H1 (cell line): ENCODE measurements around the gene NAGLU. TPM values are rescaled to one million over a fixed set of nuclear protein-coding genes. Genes with fewer than 3 reads are reported as not detected.

ENCODE experiments used
- CTCF ChIA-PET: fragments of 300-600 bp; sonication (Branson Sonifier 250); formaldehyde crosslinking; loops from one replicate; lab custom pipeline; 2021; ENCODE audit not compliant: partially characterized antibody; lab: Charles Lee
- POLR2A ChIA-PET: fragments of 300-600 bp; sonication (Branson Sonifier 250); formaldehyde crosslinking; loops from one replicate; lab custom pipeline; 2021; ENCODE audit warnings: inconsistent platforms; ENCODE audit not compliant: partially characterized antibody; lab: Charles Lee
- DNase-seq, 2 experiments: peaks; one replicate each; pipeline versions ENCODE4 v3.0.0 to v3.0.0-alpha.2; 2010 to 2022; ENCODE audit warnings: low spot score in 2 of 2, low read depth in 1 of 2, mixed read lengths in 1 of 2
- FAIRE-seq: peaks from 2 replicates; lab custom pipeline; 2011; peaks lifted over from hg19 to GRCh38; lab: Jason Lieb, UNC
- H2AFZ ChIP-seq: 2 replicates; pipeline ENCODE4 v1.8.1; 2012; ENCODE audit warnings: low read length, inconsistent platforms
- H2AK5ac ChIP-seq: 2 replicates; pipeline ENCODE4 v1.6.1; 2013; ENCODE audit warnings: low read depth, low read length
- H2BK120ac ChIP-seq: replicated peaks from 2 replicates; pipeline ENCODE3; 2013; ENCODE audit warnings: low read depth, low read length, inconsistent platforms
- H2BK12ac ChIP-seq: 2 replicates; pipeline ENCODE4 v1.6.1; 2013; ENCODE audit warnings: low read depth, low read length
- H2BK15ac ChIP-seq: 2 replicates; pipeline ENCODE4 v1.6.1; 2013; ENCODE audit warnings: low read length
- H2BK20ac ChIP-seq: 2 replicates; pipeline ENCODE4 v1.6.1; 2013; ENCODE audit warnings: low read length
- H2BK5ac ChIP-seq: 2 replicates; pipeline ENCODE4 v1.6.1; 2013; ENCODE audit warnings: low read depth, low read length
- H3K14ac ChIP-seq: 2 replicates; pipeline ENCODE4 v1.6.1; 2013; ENCODE audit warnings: inconsistent platforms; ENCODE audit not compliant: insufficient read length
- H3K18ac ChIP-seq: 2 replicates; pipeline ENCODE4 v1.6.1; 2013; ENCODE audit warnings: low read length; ENCODE audit errors: extremely low read depth
- H3K23ac ChIP-seq: 2 replicates; pipeline ENCODE4 v1.6.1; 2013; ENCODE audit warnings: inconsistent platforms; ENCODE audit not compliant: insufficient read length
- H3K23me2 ChIP-seq: 2 replicates; pipeline ENCODE4 v1.6.1; 2013; ENCODE audit warnings: low read depth, low read length
- H3K27ac ChIP-seq: 2 replicates; pipeline ENCODE4 v1.6.1; 2011; ENCODE audit warnings: low read depth, low read length, inconsistent platforms
- H3K27me3 ChIP-seq, 4 experiments: replicated peaks in 1 of 4; 1 replicate in 1 of 4; 2 replicates in 3 of 4; pipeline versions ENCODE4 v1.6.1 to v1.8.1; 2011 to 2013; ENCODE audit warnings: low read length in 3 of 4, mild to moderate bottlenecking in 3 of 4, inconsistent platforms in 2 of 4, mixed read lengths in 2 of 4, moderate library complexity in 1 of 4; ENCODE audit not compliant: control insufficient read depth in 3 of 4, insufficient read depth in 3 of 4; ENCODE audit errors: extremely low read depth in 1 of 4
- H3K36me3 ChIP-seq, 4 experiments: 2 replicates each; pipeline versions ENCODE4 v1.6.1 to v1.8.1; 2011 to 2013; ENCODE audit warnings: mild to moderate bottlenecking in 4 of 4, low read length in 3 of 4, moderate library complexity in 2 of 4, control low read depth in 1 of 4, inconsistent platforms in 1 of 4; ENCODE audit not compliant: insufficient read depth in 4 of 4, control insufficient read depth in 2 of 4
- H3K4ac ChIP-seq: replicated peaks from 2 replicates; pipeline ENCODE3; 2013; ENCODE audit warnings: low read length, low read depth, mixed read lengths, inconsistent platforms; ENCODE audit not compliant: insufficient read length
- H3K4me1 ChIP-seq, 4 experiments: replicated peaks in 1 of 4; 1 replicate in 1 of 4; 2 replicates in 3 of 4; pipeline versions ENCODE4 v1.6.1 to v1.8.1; 2011 to 2013; ENCODE audit warnings: low read length in 3 of 4, inconsistent platforms in 2 of 4, mixed read lengths in 1 of 4; ENCODE audit not compliant: insufficient read depth in 4 of 4, control insufficient read depth in 3 of 4
- H3K4me2 ChIP-seq, 2 experiments: 2 replicates each; pipeline versions ENCODE4 v1.6.1 to v1.8.1; 2011 to 2013; ENCODE audit warnings: low read depth in 2 of 2, low read length in 2 of 2, control low read depth in 1 of 2, inconsistent platforms in 1 of 2, mild to moderate bottlenecking in 1 of 2; ENCODE audit not compliant: insufficient read depth in 1 of 2
- H3K4me3 ChIP-seq, 4 experiments: fragments of 200-600, 300-600 bp in 1 of 4; sonication (generic), shearing (Covaris generic), sonication (Bioruptor Twin) in 1 of 4; 2 replicates each; pipeline versions ENCODE4 v1.5.1 to v1.8.1; 2011 to 2016; ENCODE audit warnings: low read length in 4 of 4, low read depth in 3 of 4, control low read depth in 2 of 4, inconsistent platforms in 2 of 4, mild to moderate bottlenecking in 2 of 4, mixed read lengths in 1 of 4, moderate library complexity in 1 of 4; ENCODE audit not compliant: insufficient read depth in 2 of 4; ENCODE audit errors: extremely low read depth in 1 of 4
- H3K56ac ChIP-seq: replicated peaks from 2 replicates; pipeline ENCODE3; 2013; ENCODE audit warnings: low read depth, mild to moderate bottlenecking, mixed read lengths, low read length, inconsistent platforms; ENCODE audit not compliant: insufficient read length
- H3K79me1 ChIP-seq: 2 replicates; pipeline ENCODE4 v1.6.1; 2013; ENCODE audit warnings: low read depth, low read length, control low read depth
- H3K79me2 ChIP-seq, 2 experiments: 2 replicates each; pipeline versions ENCODE4 v1.6.1 to v1.8.1; 2012 to 2013; ENCODE audit warnings: low read length in 2 of 2, mild to moderate bottlenecking in 2 of 2, inconsistent platforms in 1 of 2; ENCODE audit not compliant: insufficient read depth in 2 of 2, control insufficient read depth in 1 of 2
- H3K9ac ChIP-seq, 4 experiments: replicated peaks in 1 of 4; 1 replicate in 1 of 4; 2 replicates in 3 of 4; pipeline versions ENCODE4 v1.6.1 to v1.8.1; 2011 to 2013; ENCODE audit warnings: low read depth in 3 of 4, low read length in 3 of 4, control low read depth in 2 of 4, mild to moderate bottlenecking in 2 of 4, moderate library complexity in 2 of 4, inconsistent platforms in 1 of 4; ENCODE audit errors: extremely low read depth in 1 of 4
- H3K9me3 ChIP-seq, 2 experiments: 2 replicates each; pipeline versions ENCODE4 v1.6.1 to v1.8.1; 2012 to 2013; ENCODE audit warnings: mild to moderate bottlenecking in 2 of 2, moderate library complexity in 2 of 2, control low read depth in 1 of 2, inconsistent platforms in 1 of 2, low read depth in 1 of 2, low read length in 1 of 2, mixed read lengths in 1 of 2; ENCODE audit not compliant: insufficient read depth in 2 of 2
- H4K20me1 ChIP-seq, 2 experiments: replicated peaks in 1 of 2; 2 replicates each; pipeline versions ENCODE3 to v1.8.1; 2011 to 2013; ENCODE audit warnings: inconsistent platforms in 2 of 2, low read length in 2 of 2, mild to moderate bottlenecking in 1 of 2; ENCODE audit not compliant: insufficient read depth in 2 of 2, control insufficient read depth in 1 of 2
- H4K5ac ChIP-seq: 2 replicates; pipeline ENCODE4 v1.6.1; 2013; ENCODE audit warnings: low read length, low read depth, mixed read lengths, inconsistent platforms; ENCODE audit not compliant: insufficient read length
- H4K8ac ChIP-seq: 2 replicates; pipeline ENCODE4 v1.8.0; 2013; ENCODE audit warnings: mild to moderate bottlenecking, moderate library complexity, low read length, inconsistent platforms; ENCODE audit not compliant: insufficient read depth; ENCODE audit errors: extremely low read depth
- H4K91ac ChIP-seq: replicated peaks from 2 replicates; pipeline ENCODE3; 2013; ENCODE audit warnings: low read length, mixed read lengths, inconsistent platforms; ENCODE audit not compliant: insufficient read length
- RAD21 ChIP-seq, 2 experiments: IDR thresholded peaks in 1 of 2; conservative IDR thresholded peaks in 1 of 2; 2 replicates each; pipeline ENCODE4 v1.6.1; 2011; ENCODE audit warnings: low read depth in 2 of 2, low read length in 2 of 2, improper control_type of control experiment in 1 of 2, inconsistent platforms in 1 of 2, mild to moderate bottlenecking in 1 of 2, moderate library complexity in 1 of 2
- WGBS, 2 experiments: shearing (Covaris generic) in 1 of 2; methylation state at CpG; one replicate each; pipeline versions ENCODE4 v1.1.6 to v1.1.7; 2013 to 2015; ENCODE audit warnings: low lambda C conversion rate in 2 of 2, mixed read lengths in 2 of 2, inconsistent platforms in 1 of 2, low coverage in 1 of 2, missing lambda C conversion rate in 1 of 2; ENCODE audit not compliant: insufficient replicate concordance in 2 of 2, insufficient coverage in 1 of 2, insufficient read length in 1 of 2; ENCODE audit errors: extremely low coverage in 1 of 2, missing lambda C conversion rate in 1 of 2; 5-methylcytosine and 5-hydroxymethylcytosine counted together
- polyA plus RNA-seq, 7 experiments: library from polyadenylated mRNA; depleted of rRNA in 3 of 7; stranded (reverse) in 5 of 7; unstranded in 2 of 7; fragments of >200 nt in 5 of 7; fragments of 200-250 nt in 2 of 7; gene quantifications; 1 replicate in 5 of 7; 2 replicates in 1 of 7; 4 replicates in 1 of 7; pipeline versions ENCODE4 v1.2.1 to v1.2.3, GENCODE V29; 2011 to 2013; ENCODE audit warnings: missing spikeins in 2 of 7, mixed read lengths in 2 of 7
- total RNA-seq: library from RNA; stranded (reverse); fragmentation: NEBNext Ultra II Directional; extraction: Animal tissue kit (Norgen Biotek cat#: 25700); gene quantifications from 2 replicates; pipeline ENCODE4 v1.2.1, GENCODE V29; 2021

NAGLU gene
- total and polyA plus RNA-seq, 2 of the 8 experiments (the other 6 are each of a cell fraction or from before 2014, with no cell fraction given): 21.3 to 21.6 TPM

DNA sequence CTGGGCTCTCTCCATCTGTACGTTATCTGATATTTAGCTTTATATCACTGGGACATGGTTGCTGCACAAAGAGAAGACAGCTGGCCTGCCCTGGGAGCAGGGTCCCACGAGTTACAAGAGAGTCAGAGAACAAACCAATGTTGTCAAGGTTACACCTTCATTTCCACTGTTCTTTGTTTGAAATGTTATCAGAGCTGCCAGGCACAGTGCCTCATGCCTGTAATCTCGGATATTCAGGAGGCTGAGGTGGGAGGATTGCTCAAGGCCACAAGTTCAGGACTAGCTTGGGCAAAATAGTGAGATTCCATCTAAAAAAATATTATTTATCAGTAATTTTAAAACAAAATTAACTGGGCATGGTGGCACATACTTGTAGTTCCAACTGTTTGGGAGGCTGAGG, 42.7 kb upstream of the NAGLU start:
- no peak overlapping the region for H4K5ac ChIP-seq
- no peaks in the 10 kb centered on the region for H3K23me2 ChIP-seq
- peaks cover 11 to 54% (median 31%) of the 10 kb centered on the region in 4 experiments; a peak in 6 of 8 replicates for H3K36me3 ChIP-seq
- H3K9ac ChIP-seq: no peak overlapping the region
- no peak overlapping the region for H2BK15ac ChIP-seq
- H3K27ac ChIP-seq: no peak overlapping the region
- H3K4me3 ChIP-seq: no peak overlapping the region
- no peak overlapping the region for H2BK12ac ChIP-seq
- no peak overlapping the region for H3K4me2 ChIP-seq
- no peak overlapping the region for H2AK5ac ChIP-seq
- H2BK120ac ChIP-seq: no peak overlapping the region
- no peak overlapping the region for H4K8ac ChIP-seq
- no peaks in the 10 kb centered on the region for H3K79me1 ChIP-seq
- DNase-seq (no peak), FAIRE-seq (no peak)
- no peak overlapping the region for H2BK20ac ChIP-seq
- no peak overlapping the region for H3K23ac ChIP-seq
- WGBS, 2 experiments: 94% methylated on average over 3 of the region's 3 CpGs; no CpG with 5 or more reads in 1 of the 2 experiments
- no peaks in the 10 kb centered on the region for H3K27me3 ChIP-seq
- no peak overlapping the region for H4K91ac ChIP-seq
- no peak overlapping the region for H3K18ac ChIP-seq
- POLR2A ChIA-PET: interaction anchor here (1.3 kb wide), 1 partner anchor 12 kb away, joined by 3 read pairs; no protein-coding TSS in a partner anchor
- no peak for TF ChIP-seq RAD21 (IDR thresholded peaks at IDR 0.05 in 1 of 2, conservative IDR thresholded peaks at IDR 0.05 in 1 of 2; ENCODE audit: low read depth in 2 of 2, low read length in 2 of 2)
- CTCF ChIA-PET: interaction anchor here (0.9 to 1.2 kb wide), 4 partner anchors 23 to 34 kb away, joined by 3 to 5 read pairs (median 4); no protein-coding TSS in a partner anchor
- H3K9me3 ChIP-seq: no peaks in the 10 kb centered on the region
- no peak overlapping the region for H3K4ac ChIP-seq
- no peak overlapping the region for H3K14ac ChIP-seq
- no peak overlapping the region for H3K56ac ChIP-seq
- no peak overlapping the region for H2AFZ ChIP-seq
- H3K4me1 ChIP-seq: no peaks in the 10 kb centered on the region
- peaks cover 0 to 2% of the 10 kb centered on the region in 2 experiments for H4K20me1 ChIP-seq
- H2BK5ac ChIP-seq: no peak overlapping the region
- H3K79me2 ChIP-seq: no peaks in the 10 kb centered on the region
